BE2C (cell line): ENCODE data around the gene C1R. TPM values are rescaled to one million over a fixed set of nuclear protein-coding genes. Genes with fewer than 3 reads are reported as not detected.

ENCODE experiments used
- DNase-seq: peaks from one replicate; pipeline ENCODE4 v3.0.0-alpha.2; 2020
- H3K27me3 ChIP-seq: fragments of 250-450 bp; sonication (Bioruptor Pico); 2 replicates; pipeline ENCODE4 v1.5.1; 2020; ENCODE audit warnings: mild to moderate bottlenecking
- H3K36me3 ChIP-seq: fragments of 250-450 bp; sonication (Bioruptor Pico); 2 replicates; pipeline ENCODE4 v1.5.1; 2020; ENCODE audit warnings: mild to moderate bottlenecking
- H3K4me1 ChIP-seq: fragments of 250-450 bp; sonication (Bioruptor Pico); 2 replicates; pipeline ENCODE4 v1.5.1; 2020
- H3K4me3 ChIP-seq: 2 replicates; pipeline ENCODE4 v1.5.1; 2011; ENCODE audit warnings: low read depth, low read length
- H3K9me3 ChIP-seq: fragments of 250-450 bp; sonication (Bioruptor Pico); 2 replicates; pipeline ENCODE4 v1.5.1; 2020
- polyA plus RNA-seq: library from polyadenylated mRNA; unstranded; fragments of >200 nt; gene quantifications from one replicate; pipeline ENCODE4 v1.2.1, GENCODE V29; 2012; ENCODE audit warnings: low read depth, missing spikeins; ENCODE audit not compliant: insufficient read length, insufficient read depth
- TF ChIP-seq, protein P1 (sequence below): IDR thresholded peaks from 2 replicates; pipeline ENCODE4 v1.5.1; 2012; ENCODE audit warnings: mild to moderate bottlenecking, low read depth, low read length

The C1R gene
- polyA plus RNA-seq, result 1.2 TPM

DNA sequence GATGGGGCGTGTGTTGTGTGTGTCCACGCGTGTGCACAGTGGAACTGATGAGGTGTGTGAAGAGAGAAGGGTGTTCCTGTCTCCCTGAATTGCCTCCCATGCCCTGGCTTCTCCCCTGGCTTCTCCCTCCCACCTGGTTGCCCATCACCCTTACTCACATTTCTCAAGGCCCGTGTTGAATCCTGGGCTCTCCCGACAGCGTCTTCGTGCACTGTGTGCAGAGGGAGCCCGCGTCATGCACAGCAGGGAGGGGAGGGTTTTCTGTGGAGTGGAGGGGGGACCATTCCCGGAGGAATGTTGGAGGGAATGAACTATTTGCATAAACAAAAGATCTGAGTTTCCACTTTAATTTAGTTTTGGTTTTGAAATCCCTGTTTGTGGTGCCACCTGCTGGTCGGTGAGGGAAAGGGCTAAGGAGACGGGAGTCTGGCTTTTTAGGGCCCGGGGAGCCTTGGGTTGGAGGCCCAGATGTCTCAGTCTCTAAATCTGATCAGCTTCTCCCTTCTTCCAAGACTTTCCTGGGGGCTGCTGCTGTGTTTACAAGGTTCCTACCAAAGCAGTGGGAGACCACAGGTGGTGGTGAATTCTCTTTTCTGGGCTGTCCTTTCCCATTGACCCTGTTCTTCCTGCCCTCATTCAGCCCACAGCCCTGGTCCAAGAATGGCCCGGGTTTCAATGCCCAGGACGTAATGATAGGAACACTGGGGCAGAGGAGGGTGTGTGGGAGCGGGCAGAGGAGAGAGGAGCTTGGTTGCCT, at the start of gene C1R:
Gene C1R, minus strand, starts transcription at position 217 of the 757 bp plus-strand sequence. Its CDS starts 57 bp downstream, at position 160.
- no peaks in the 10 kb centered on the region for H3K36me3 ChIP-seq
- no peaks in the 10 kb centered on the region for H3K4me1 ChIP-seq
- H3K9me3 ChIP-seq, result no peaks in the 10 kb centered on the region
- peak within 1 kb of the TSS; percentile 65 for H3K4me3 ChIP-seq
- peak; percentile 61 for DNase-seq
- TF ChIP-seq, protein P1, sequence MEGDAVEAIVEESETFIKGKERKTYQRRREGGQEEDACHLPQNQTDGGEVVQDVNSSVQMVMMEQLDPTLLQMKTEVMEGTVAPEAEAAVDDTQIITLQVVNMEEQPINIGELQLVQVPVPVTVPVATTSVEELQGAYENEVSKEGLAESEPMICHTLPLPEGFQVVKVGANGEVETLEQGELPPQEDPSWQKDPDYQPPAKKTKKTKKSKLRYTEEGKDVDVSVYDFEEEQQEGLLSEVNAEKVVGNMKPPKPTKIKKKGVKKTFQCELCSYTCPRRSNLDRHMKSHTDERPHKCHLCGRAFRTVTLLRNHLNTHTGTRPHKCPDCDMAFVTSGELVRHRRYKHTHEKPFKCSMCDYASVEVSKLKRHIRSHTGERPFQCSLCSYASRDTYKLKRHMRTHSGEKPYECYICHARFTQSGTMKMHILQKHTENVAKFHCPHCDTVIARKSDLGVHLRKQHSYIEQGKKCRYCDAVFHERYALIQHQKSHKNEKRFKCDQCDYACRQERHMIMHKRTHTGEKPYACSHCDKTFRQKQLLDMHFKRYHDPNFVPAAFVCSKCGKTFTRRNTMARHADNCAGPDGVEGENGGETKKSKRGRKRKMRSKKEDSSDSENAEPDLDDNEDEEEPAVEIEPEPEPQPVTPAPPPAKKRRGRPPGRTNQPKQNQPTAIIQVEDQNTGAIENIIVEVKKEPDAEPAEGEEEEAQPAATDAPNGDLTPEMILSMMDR, result peak; percentile 89
- peaks cover 11% of the 10 kb centered on the region for H3K27me3 ChIP-seq

DNA sequence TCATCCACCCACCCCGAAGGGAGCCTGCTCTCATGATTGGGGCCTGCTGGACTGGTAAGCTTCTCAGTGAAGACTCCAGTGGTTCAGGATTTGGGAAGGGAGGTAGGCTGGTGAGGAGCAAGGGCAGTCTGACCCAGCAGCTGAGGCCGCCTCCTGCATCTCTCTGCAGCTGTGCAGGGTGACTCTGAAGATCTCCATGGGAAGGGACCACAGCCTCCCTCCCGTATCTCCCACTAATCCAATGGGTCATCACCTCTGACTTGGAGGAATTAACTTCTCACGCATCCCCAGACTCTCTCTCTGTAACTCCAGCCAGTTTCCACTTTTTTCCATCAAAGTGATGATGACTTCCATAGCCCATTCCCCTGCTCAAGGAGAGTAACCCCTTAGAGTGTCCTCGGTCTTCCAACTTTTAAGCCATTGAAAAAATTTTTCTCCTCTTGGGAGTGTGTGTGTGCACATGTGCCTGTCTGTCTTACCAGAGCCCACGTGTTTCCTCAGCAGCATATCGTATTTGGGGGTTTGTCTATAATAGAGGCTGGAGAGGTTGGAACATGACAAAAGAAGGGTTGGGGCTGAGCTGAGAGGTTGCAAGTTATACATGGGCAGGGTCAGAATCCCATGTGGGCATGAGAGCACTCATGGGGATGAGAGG, 49.2 kb upstream of the C1R start:
- no peaks in the 10 kb centered on the region for H3K27me3 ChIP-seq
- no peak overlapping the region for H3K4me3 ChIP-seq
- TF ChIP-seq, protein P1, result no peak
- H3K9me3 ChIP-seq, result no peaks in the 10 kb centered on the region
- peaks cover under 1% of the 10 kb centered on the region for H3K4me1 ChIP-seq
- H3K36me3 ChIP-seq, result no peaks in the 10 kb centered on the region
- DNase-seq, result no peak

GRCh38 chr12:7139200-7139599, 47.0 kb upstream of the C1R start:
- Histone ChIP-seq H3K36me3 (no peaks in the 10 kb centered on the region), H3K9me3 (no peaks in the 10 kb centered on the region), H3K27me3 (no peaks in the 10 kb centered on the region), H3K4me1 (no peaks in the 10 kb centered on the region), H3K4me3 (no peak overlapping the region)
- TF ChIP-seq, protein P1, result no peak
- no peak for DNase-seq

- H3K9me3 ChIP-seq, result no peaks in the 10 kb centered on the region
- no peaks in the 10 kb centered on the region for H3K36me3 ChIP-seq
- no peak for DNase-seq
- no peaks in the 10 kb centered on the region for H3K4me1 ChIP-seq
- no peaks in the 10 kb centered on the region for H3K27me3 ChIP-seq
- TF ChIP-seq, protein P1, result no peak
- H3K4me3 ChIP-seq, result no peak overlapping the region
These were observed 45.7 kb upstream of the C1R start for GRCh38 chr12:7137908-7138307.

- Histone ChIP-seq H3K9me3 (no peaks in the 10 kb centered on the region), H3K27me3 (no peaks in the 10 kb centered on the region), H3K4me3 (no peak overlapping the region), H3K36me3 (no peaks in the 10 kb centered on the region), H3K4me1 (no peaks in the 10 kb centered on the region)
- TF ChIP-seq, protein P1, result no peak
- DNase-seq, result no peak
These were observed 44.4 kb upstream of the C1R start for GRCh38 chr12:7136676-7137075.

GRCh38 chr12:7136071-7136470, 43.8 kb upstream of the C1R start:
- no peak overlapping the region for H3K4me3 ChIP-seq
- no peaks in the 10 kb centered on the region for H3K4me1 ChIP-seq
- DNase-seq, result no peak
- H3K27me3 ChIP-seq, result no peaks in the 10 kb centered on the region
- no peaks in the 10 kb centered on the region for H3K36me3 ChIP-seq
- TF ChIP-seq, protein P1, result no peak
- H3K9me3 ChIP-seq, result no peaks in the 10 kb centered on the region
